Smooth muscle cell (in vitro differentiated cells): ENCODE measurements around the gene PLEKHG5. TPM values are rescaled to one million over a fixed set of nuclear protein-coding genes. Genes with fewer than 3 reads are reported as not detected.

Source experiments
- DNase-seq: peaks from one replicate; lab custom pipeline; 2025; ENCODE audit not compliant: unreplicated experiment; lab: John Stamatoyannopoulos, UW
- H2AFZ ChIP-seq: fragments of 200-600 bp; sonication (generic); 2 replicates; pipeline ENCODE4 v1.6.0; 2016; ENCODE audit warnings: antibody characterized with exemption, low read depth, mild to moderate bottlenecking
- H3F3A ChIP-seq: fragments of 200-600 bp; sonication (generic); 2 replicates; pipeline ENCODE4 v1.6.0; 2017; ENCODE audit warnings: antibody characterized with exemption, low read depth
- H3K27ac ChIP-seq: fragments of 200-600 bp; sonication (generic); 2 replicates; pipeline ENCODE4 v1.5.1; 2016; ENCODE audit warnings: low read depth, mild to moderate bottlenecking
- H3K27me3 ChIP-seq: fragments of 200-600 bp; sonication (generic); 2 replicates; pipeline ENCODE4 v1.6.1; 2016; ENCODE audit warnings: low read depth, mild to moderate bottlenecking
- H3K36me3 ChIP-seq: fragments of 200-600 bp; sonication (generic); 2 replicates; pipeline ENCODE4 v1.5.1; 2016; ENCODE audit warnings: low read depth
- H3K4me1 ChIP-seq: fragments of 200-600 bp; sonication (generic); 2 replicates; pipeline ENCODE4 v1.5.1; 2016; ENCODE audit warnings: low read depth
- H3K4me2 ChIP-seq: fragments of 200-600 bp; sonication (generic); 2 replicates; pipeline ENCODE4 v1.6.0; 2016; ENCODE audit warnings: mild to moderate bottlenecking
- H3K4me3 ChIP-seq: fragments of 200-600 bp; sonication (generic); 2 replicates; pipeline ENCODE4 v1.5.1; 2016; ENCODE audit warnings: mild to moderate bottlenecking
- H3K79me2 ChIP-seq: fragments of 200-600 bp; sonication (generic); 2 replicates; pipeline ENCODE4 v1.6.0; 2016; ENCODE audit warnings: low read depth, mild to moderate bottlenecking
- H3K9ac ChIP-seq: fragments of 200-600 bp; sonication (generic); 2 replicates; pipeline ENCODE4 v1.6.0; 2016; ENCODE audit warnings: low read depth
- H3K9me3 ChIP-seq: fragments of 200-600 bp; sonication (generic); replicated peaks from 2 replicates; pipeline ENCODE4 v1.5.1; 2016; ENCODE audit warnings: low read depth
- H4K20me1 ChIP-seq: fragments of 200-600 bp; sonication (generic); 2 replicates; pipeline ENCODE4 v1.6.0; 2016; ENCODE audit warnings: low read depth
- CTCF ChIP-seq: fragments of 200-600 bp; sonication (generic); IDR thresholded peaks from 2 replicates; pipeline ENCODE4 v1.5.1; 2017; ENCODE audit warnings: borderline replicate concordance, mild to moderate bottlenecking, antibody characterized with exemption; ENCODE audit not compliant: insufficient read depth, poor library complexity, severe bottlenecking
- WGBS: methylation state at CpG from one replicate; pipeline ENCODE4 v1.1.7; 2016; ENCODE audit warnings: low lambda C conversion rate; 5-methylcytosine and 5-hydroxymethylcytosine counted together
- polyA plus RNA-seq: library from polyadenylated mRNA; unstranded; fragments of >200 nt; fragmentation: Nextera tagmentation; extraction: Ambion mirVana; gene quantifications from 2 replicates; pipeline ENCODE4 v1.2.1, GENCODE V29; 2016
- total RNA-seq: library from RNA; depleted of rRNA; stranded (reverse); fragments of >200 nt; gene quantifications from 2 replicates; pipeline ENCODE4 v1.2.3, GENCODE V29; 2014

Gene PLEKHG5
- total and polyA plus RNA-seq, 2 experiments from 2014 or later = 10.6 to 14.5 TPM

GRCh38 chr1:6534248-6534822, 42.9 kb upstream of the PLEKHG5 start:
- no peaks in the 10 kb centered on the region for H3K4me1 ChIP-seq
- DNase-seq = no peak
- no peaks in the 10 kb centered on the region for H3K9me3 ChIP-seq
- no peaks in the 10 kb centered on the region for H3K27me3 ChIP-seq
- no peak overlapping the region for H3K4me2 ChIP-seq
- H3K4me3 ChIP-seq = no peak overlapping the region
- WGBS = 95% methylated on average over 8 of the region's 8 CpGs
- H4K20me1 ChIP-seq = no peaks in the 10 kb centered on the region
- no peak for TF ChIP-seq CTCF
- no peak overlapping the region for H2AFZ ChIP-seq
- no peaks in the 10 kb centered on the region for H3F3A ChIP-seq
- no peak overlapping the region for H3K27ac ChIP-seq
- H3K36me3 ChIP-seq = peaks cover 10% of the 10 kb centered on the region
- H3K79me2 ChIP-seq = no peaks in the 10 kb centered on the region
- H3K9ac ChIP-seq = no peak overlapping the region

DNA sequence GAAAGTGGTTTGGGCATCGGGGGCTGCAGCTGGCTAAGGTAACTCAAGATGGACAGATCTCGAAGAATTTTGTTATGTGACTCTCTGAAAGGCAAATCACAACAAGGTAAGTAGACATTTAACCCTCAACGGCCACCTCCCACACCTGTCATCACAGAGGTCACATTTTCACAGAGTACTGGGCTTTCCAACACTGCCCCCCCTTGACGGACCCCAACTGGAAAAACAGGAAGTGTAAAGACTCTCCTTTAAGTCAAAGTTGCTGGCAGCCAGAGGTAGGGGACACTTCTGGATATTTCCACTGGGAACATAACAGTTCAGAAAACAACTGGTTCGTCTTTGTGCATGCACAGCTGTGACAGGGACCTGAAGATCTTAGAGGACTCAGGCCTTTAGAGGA, 40.5 kb upstream of the PLEKHG5 start:
- 95% methylated on average over 5 of the region's 5 CpGs for WGBS

GRCh38 chr1:6530504-6531160, 39.2 kb upstream of the PLEKHG5 start:
- H3F3A ChIP-seq = no peaks in the 10 kb centered on the region
- no peaks in the 10 kb centered on the region for H3K4me1 ChIP-seq
- H3K27me3 ChIP-seq = no peaks in the 10 kb centered on the region
- no peak for DNase-seq
- no peak overlapping the region for H3K27ac ChIP-seq
- peaks cover 10% of the 10 kb centered on the region for H3K36me3 ChIP-seq
- TF ChIP-seq CTCF = no peak
- no peaks in the 10 kb centered on the region for H3K9me3 ChIP-seq
- H4K20me1 ChIP-seq = no peaks in the 10 kb centered on the region
- H3K4me3 ChIP-seq = no peak overlapping the region
- H2AFZ ChIP-seq = no peak overlapping the region
- H3K79me2 ChIP-seq = no peaks in the 10 kb centered on the region
- H3K9ac ChIP-seq = no peak overlapping the region
- H3K4me2 ChIP-seq = no peak overlapping the region
- WGBS = 96% methylated on average over 13 of the region's 13 CpGs

More for the DNA sequence above, 40.5 kb upstream of the PLEKHG5 start:
- Histone ChIP-seq H4K20me1 (no peaks in the 10 kb centered on the region), H3K79me2 (no peaks in the 10 kb centered on the region), H2AFZ (no peak overlapping the region), H3K27me3 (no peaks in the 10 kb centered on the region), H3K4me3 (no peak overlapping the region), H3K9me3 (no peaks in the 10 kb centered on the region), H3K4me2 (no peak overlapping the region), H3F3A (no peaks in the 10 kb centered on the region), H3K9ac (no peak overlapping the region), H3K27ac (no peak overlapping the region), H3K4me1 (no peaks in the 10 kb centered on the region), H3K36me3 (peaks cover 10% of the 10 kb centered on the region)
- TF ChIP-seq CTCF = no peak
- no peak for DNase-seq

DNA sequence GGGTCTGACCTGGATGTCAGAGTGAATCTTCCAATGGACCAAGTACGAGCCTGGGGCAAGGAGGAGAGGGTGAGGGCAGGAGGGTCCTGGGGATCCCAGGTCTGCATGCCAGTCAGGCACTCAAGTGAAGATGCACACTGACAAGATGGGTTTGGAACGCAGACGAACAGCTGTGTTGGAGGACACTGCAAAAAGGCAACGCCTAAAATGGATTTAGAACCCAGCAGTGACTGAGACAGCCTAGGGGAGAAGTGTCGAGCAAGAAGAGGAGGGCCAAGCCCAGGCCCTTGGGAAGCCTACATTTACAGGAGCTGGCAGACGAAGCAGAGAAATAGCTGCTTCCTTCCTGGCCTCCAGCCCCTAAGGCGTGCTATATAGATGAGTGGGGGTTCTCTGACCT, 37.0 kb upstream of the PLEKHG5 start:
- no peak for TF ChIP-seq CTCF
- H3K4me1 ChIP-seq = no peaks in the 10 kb centered on the region
- 92% methylated on average over 7 of the region's 7 CpGs for WGBS
- no peak overlapping the region for H3K27ac ChIP-seq
- no peak overlapping the region for H3K9ac ChIP-seq
- no peaks in the 10 kb centered on the region for H3K27me3 ChIP-seq
- H3K9me3 ChIP-seq = no peaks in the 10 kb centered on the region
- H3K79me2 ChIP-seq = no peaks in the 10 kb centered on the region
- no peaks in the 10 kb centered on the region for H3F3A ChIP-seq
- no peak overlapping the region for H3K4me3 ChIP-seq
- no peak overlapping the region for H3K4me2 ChIP-seq
- H3K36me3 ChIP-seq = peaks cover 10% of the 10 kb centered on the region
- no peak for DNase-seq
- no peaks in the 10 kb centered on the region for H4K20me1 ChIP-seq
- H2AFZ ChIP-seq = no peak overlapping the region
